DND-41 (cell line): ENCODE data around the gene AFF4.

Experiments used
- ATAC-seq: fragments of 200-7000 bp; cut with Tn5 transposase; 3 replicates; pipeline ENCODE4 v1.9.1; 2021; ENCODE audit warnings: low read depth; ENCODE audit not compliant: insufficient read depth
- DNase-seq: peaks from one replicate; pipeline ENCODE4 v3.0.0-alpha.2; 2020
- H2AFZ ChIP-seq: 2 replicates; pipeline ENCODE4 v1.6.0; 2012; ENCODE audit warnings: low read depth, low read length
- H3K27ac ChIP-seq: 2 replicates; pipeline ENCODE4 v1.5.1; 2012; ENCODE audit warnings: low read length, inconsistent platforms
- H3K27me3 ChIP-seq: fragments of 200-600 bp; sonication (generic); 2 replicates; pipeline ENCODE4 v1.6.0; 2012; ENCODE audit warnings: low read length, mild to moderate bottlenecking, inconsistent platforms; ENCODE audit not compliant: insufficient read depth, poor library complexity
- H3K36me3 ChIP-seq: 2 replicates; pipeline ENCODE4 v1.5.1; 2012; ENCODE audit warnings: low read length, inconsistent platforms; ENCODE audit not compliant: insufficient read depth
- H3K4me1 ChIP-seq: 2 replicates; pipeline ENCODE4 v1.5.1; 2012; ENCODE audit warnings: mild to moderate bottlenecking, low read length; ENCODE audit not compliant: insufficient read depth
- H3K4me2 ChIP-seq: 2 replicates; pipeline ENCODE4 v1.6.0; 2012; ENCODE audit warnings: mild to moderate bottlenecking, moderate library complexity, low read length, inconsistent platforms; ENCODE audit not compliant: insufficient read depth
- H3K4me3 ChIP-seq, 2 experiments: fragments of 200-600 bp in 1 of 2; shearing (Covaris generic) in 1 of 2; 2 replicates each; pipeline ENCODE4 v1.5.1; 2012 to 2016; ENCODE audit warnings: inconsistent platforms in 2 of 2, low read length in 2 of 2, mild to moderate bottlenecking in 2 of 2, low read depth in 1 of 2, moderate library complexity in 1 of 2
- H3K79me2 ChIP-seq: 2 replicates; pipeline ENCODE4 v1.6.0; 2012; ENCODE audit warnings: low read length, inconsistent platforms; ENCODE audit not compliant: insufficient read depth
- H3K9ac ChIP-seq: 2 replicates; pipeline ENCODE4 v1.6.0; 2012; ENCODE audit warnings: low read depth, mild to moderate bottlenecking, inconsistent platforms, low read length, moderate library complexity
- H3K9me3 ChIP-seq: 2 replicates; pipeline ENCODE4 v1.5.1; 2012; ENCODE audit warnings: low read length, moderate library complexity, mild to moderate bottlenecking, inconsistent platforms; ENCODE audit not compliant: insufficient read depth, severe bottlenecking
- H4K20me1 ChIP-seq: 2 replicates; pipeline ENCODE4 v1.6.0; 2012; ENCODE audit warnings: low read length; ENCODE audit not compliant: insufficient read depth
- CTCF ChIP-seq: IDR thresholded peaks from 2 replicates; pipeline ENCODE4 v1.5.1; 2012; ENCODE audit warnings: borderline replicate concordance, low read length, moderate library complexity, mild to moderate bottlenecking; ENCODE audit not compliant: poor library complexity, severe bottlenecking; ENCODE audit errors: extremely low read depth
- EZH2 ChIP-seq: IDR thresholded peaks from 3 replicates; pipeline ENCODE4 v1.6.1; 2012; ENCODE audit warnings: borderline replicate concordance, low read depth, mild to moderate bottlenecking, moderate library complexity, low read length, inconsistent platforms; ENCODE audit not compliant: severe bottlenecking

AFF4 gene

GRCh38 chr5:132898094-132898493 lies 65.3 kb downstream of the AFF4 start:
- Histone ChIP-seq H3K79me2 (peaks cover 2% of the 10 kb centered on the region; the same call in 1 of the 2 replicates), H2AFZ (no peak overlapping the region), H3K36me3 (peaks cover 92% of the 10 kb centered on the region), H3K4me3 (no peak overlapping the region), H3K4me2 (no peak overlapping the region), H3K4me1 (no peaks in the 10 kb centered on the region), H3K27ac (no peak overlapping the region), H3K9ac (no peak overlapping the region), H3K9me3 (no peaks in the 10 kb centered on the region), H4K20me1 (no peaks in the 10 kb centered on the region), H3K27me3 (no peaks in the 10 kb centered on the region)
- DNase-seq, result no peak
- ATAC-seq, result no peak
- TF ChIP-seq CTCF, result no peak
- no peak for TF ChIP-seq EZH2

GRCh38 chr5:132896685-132897084 lies 66.7 kb downstream of the AFF4 start:
- no peak overlapping the region for H2AFZ ChIP-seq
- H3K4me1 ChIP-seq, result no peaks in the 10 kb centered on the region
- DNase-seq, result no peak
- H4K20me1 ChIP-seq, result no peaks in the 10 kb centered on the region
- no peak for TF ChIP-seq CTCF
- no peak overlapping the region for H3K4me2 ChIP-seq
- H3K9me3 ChIP-seq, result no peaks in the 10 kb centered on the region
- H3K27me3 ChIP-seq, result no peaks in the 10 kb centered on the region
- H3K4me3 ChIP-seq, result no peak overlapping the region
- no peak for ATAC-seq
- no peak overlapping the region for H3K9ac ChIP-seq
- H3K79me2 ChIP-seq, result peaks cover 2% of the 10 kb centered on the region; the same call in 1 of the 2 replicates
- peaks cover 94% of the 10 kb centered on the region for H3K36me3 ChIP-seq
- no peak overlapping the region for H3K27ac ChIP-seq

GRCh38 chr5:132895719-132896305 lies 67.6 kb downstream of the AFF4 start:
- DNase-seq (no peak), ATAC-seq (no peak)
- no peaks in the 10 kb centered on the region for H4K20me1 ChIP-seq
- H3K4me2 ChIP-seq, result no peak overlapping the region
- no peak overlapping the region for H3K9ac ChIP-seq
- no peaks in the 10 kb centered on the region for H3K9me3 ChIP-seq
- H3K4me1 ChIP-seq, result no peaks in the 10 kb centered on the region
- H3K27ac ChIP-seq, result no peak overlapping the region
- TF ChIP-seq CTCF, result no peak
- TF ChIP-seq EZH2, result no peak
- peaks cover 2% of the 10 kb centered on the region; the same call in 1 of the 2 replicates for H3K79me2 ChIP-seq
- no peak overlapping the region for H3K4me3 ChIP-seq
- no peak overlapping the region for H2AFZ ChIP-seq
- no peaks in the 10 kb centered on the region for H3K27me3 ChIP-seq
- peaks cover 90% of the 10 kb centered on the region for H3K36me3 ChIP-seq
